HepG2 (cell line): Measurements from ENCODE around the gene DCDC2. TPM values are rescaled to one million over a fixed set of nuclear protein-coding genes. Genes with fewer than 3 reads are reported as not detected.

Experiments
- CEBPG ChIP-seq: IDR thresholded peaks from 2 replicates; pipeline ENCODE4 v1.6.1; 2016
- KDM4B ChIP-seq: sonication (generic); formaldehyde crosslinking; IDR thresholded peaks from 2 replicates; pipeline ENCODE4 v1.4.0; 2020; ENCODE audit warnings: missing genetic modification reagents
- RAD21 ChIP-seq: fragments of 450-650 bp; formaldehyde crosslinking; IDR thresholded peaks from 2 replicates; pipeline ENCODE4 v1.5.0; 2020; ENCODE audit warnings: mild to moderate bottlenecking
- REXO4 ChIP-seq: sonication (generic); formaldehyde crosslinking; IDR thresholded peaks from 2 replicates; pipeline ENCODE4 v1.8.0; 2022; ENCODE audit warnings: missing genetic modification reagents, mild to moderate bottlenecking, borderline replicate concordance
- SALL2 ChIP-seq: sonication (generic); formaldehyde crosslinking; IDR thresholded peaks from 2 replicates; pipeline ENCODE4 v1.8.1; 2023; ENCODE audit warnings: mild to moderate bottlenecking, missing genetic modification reagents, inconsistent platforms
- TEAD3 ChIP-seq: optimal IDR thresholded peaks from 2 replicates; pipeline ENCODE3; 2016; ENCODE audit warnings: borderline replicate concordance
- U2AF1 ChIP-seq: fragments of 200-400 bp; formaldehyde crosslinking; optimal IDR thresholded peaks from 2 replicates; pipeline ENCODE3; 2017; ENCODE audit warnings: mild to moderate bottlenecking, low read depth, low read length
- ZFP37 ChIP-seq: sonication (generic); formaldehyde crosslinking; IDR thresholded peaks from 2 replicates; pipeline ENCODE4 v1.4.0; 2020; ENCODE audit warnings: missing genetic modification reagents, borderline replicate concordance
- ZNF296 ChIP-seq: sonication (generic); formaldehyde crosslinking; conservative IDR thresholded peaks from 2 replicates; pipeline ENCODE4 v1.5.0; 2020; ENCODE audit warnings: mild to moderate bottlenecking, missing genetic modification reagents
- ZNF44 ChIP-seq: sonication (generic); formaldehyde crosslinking; IDR thresholded peaks from 2 replicates; pipeline ENCODE4 v1.5.1; 2020; ENCODE audit warnings: mild to moderate bottlenecking, missing genetic modification reagents
- ZNF577 ChIP-seq: sonication (generic); formaldehyde crosslinking; IDR thresholded peaks from 2 replicates; pipeline ENCODE4 v1.4.0; 2020; ENCODE audit warnings: mild to moderate bottlenecking, low read depth, missing genetic modification reagents, borderline replicate concordance
- ZNF746 ChIP-seq: sonication (generic); formaldehyde crosslinking; IDR thresholded peaks from 2 replicates; pipeline ENCODE4 v1.8.0; 2022; ENCODE audit warnings: mild to moderate bottlenecking, missing genetic modification reagents
- ZNF75D ChIP-seq: sonication (generic); formaldehyde crosslinking; IDR thresholded peaks from 2 replicates; pipeline ENCODE4 v1.8.1; 2023; ENCODE audit warnings: missing genetic modification reagents, mild to moderate bottlenecking, borderline replicate concordance
- ZNF891 ChIP-seq: sonication (generic); formaldehyde crosslinking; IDR thresholded peaks from 2 replicates; pipeline ENCODE4 v1.5.0; 2020; ENCODE audit warnings: mild to moderate bottlenecking, missing genetic modification reagents
- ZSCAN25 ChIP-seq: sonication (generic); formaldehyde crosslinking; IDR thresholded peaks from 2 replicates; pipeline ENCODE4 v1.8.0; 2022; ENCODE audit warnings: mild to moderate bottlenecking, missing genetic modification reagents
- polyA plus RNA-seq, 8 experiments: library from polyadenylated mRNA; depleted of rRNA in 3 of 8; stranded (reverse) in 7 of 8; unstranded in 1 of 8; fragments of >200 nt; fragmentation: Illumina TruSeq in 4 of 8; extraction: Trizol in 4 of 8; gene quantifications; 2 replicates each; pipeline versions ENCODE4 v1.2.1 to v1.2.3, GENCODE V29; 2011 to 2016; ENCODE audit warnings: low read depth in 4 of 8, missing spikeins in 1 of 8, mixed read lengths in 1 of 8; ENCODE audit not compliant: insufficient read depth in 1 of 8
- total RNA-seq, 5 experiments: library from RNA; depleted of rRNA; stranded (reverse); fragments of >200 nt; fragmentation: Illumina TruSeq; extraction: Trizol; gene quantifications; 2 replicates each; pipeline ENCODE4 v1.2.3, GENCODE V29; 2016; ENCODE audit warnings: low read depth in 1 of 5
- TF ChIP-seq, protein P1 (sequence below): IDR thresholded peaks from 2 replicates; pipeline ENCODE4 v1.6.1; 2012; ENCODE audit warnings: inconsistent platforms
- TF ChIP-seq, protein P2 (sequence below): sonication (generic); formaldehyde crosslinking; IDR thresholded peaks from 2 replicates; pipeline ENCODE4 v1.5.1; 2020; ENCODE audit warnings: missing genetic modification reagents, mild to moderate bottlenecking, borderline replicate concordance
- TF ChIP-seq, protein P3 (sequence below): sonication (generic); formaldehyde crosslinking; IDR thresholded peaks from 2 replicates; pipeline ENCODE4 v1.5.1; 2020; ENCODE audit warnings: mild to moderate bottlenecking, missing genetic modification reagents
- TF ChIP-seq, protein P4 (sequence below), 2 experiments: sonication (generic) in 1 of 2; formaldehyde crosslinking in 1 of 2; IDR thresholded peaks; 2 replicates each; pipeline versions ENCODE4 v1.5.1 to v1.6.1; 2011 to 2020; ENCODE audit warnings: borderline replicate concordance in 1 of 2, low read depth in 1 of 2, low read length in 1 of 2, mild to moderate bottlenecking in 1 of 2, missing genetic modification reagents in 1 of 2, moderate library complexity in 1 of 2
- TF ChIP-seq, protein P5 (sequence below): sonication (generic); formaldehyde crosslinking; IDR thresholded peaks from 2 replicates; pipeline ENCODE4 v1.5.1; 2020; ENCODE audit warnings: missing genetic modification reagents, mild to moderate bottlenecking, borderline replicate concordance

DCDC2 gene
- total and polyA plus RNA-seq, 2 of the 13 experiments (the other 11 are each of a cell fraction or from before 2014, with no cell fraction given): 9.0 to 36.2 TPM

DNA sequence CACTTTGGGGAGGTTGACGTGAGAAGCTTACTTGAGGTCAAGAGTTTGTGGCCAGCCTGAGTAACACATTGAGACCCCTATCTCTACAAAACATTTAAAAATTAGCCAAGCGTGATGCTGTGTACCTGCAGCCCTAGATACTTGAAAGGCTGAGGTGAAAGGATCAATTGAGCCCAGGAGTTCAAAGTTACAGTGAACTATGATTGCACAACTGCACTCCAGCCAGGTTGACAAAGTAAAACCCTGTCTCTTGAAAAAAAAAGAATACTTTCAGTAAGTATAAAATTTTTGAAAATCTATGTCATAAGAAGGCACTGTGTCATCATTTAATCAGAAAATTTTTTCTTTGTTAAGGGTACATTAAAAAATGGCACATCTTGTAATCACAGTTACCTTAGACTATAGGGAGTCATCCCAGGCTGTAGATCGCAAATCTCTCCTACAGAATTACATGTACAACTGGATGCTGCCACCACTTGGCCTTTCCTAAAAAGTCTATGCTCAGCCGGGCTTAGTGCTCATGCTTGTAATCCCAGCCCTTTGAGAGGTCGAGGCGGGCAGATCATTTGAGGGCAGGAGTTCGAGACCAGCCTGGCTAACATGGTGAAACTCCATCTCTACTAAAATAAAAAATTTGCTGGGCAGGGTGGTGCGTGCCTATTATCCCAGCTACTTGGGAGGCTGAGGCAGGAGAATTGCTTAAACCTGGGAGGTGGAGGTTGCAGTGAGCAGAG lies 27.8 kb upstream of the DCDC2 start (continued):
- TF ChIP-seq, protein P1, sequence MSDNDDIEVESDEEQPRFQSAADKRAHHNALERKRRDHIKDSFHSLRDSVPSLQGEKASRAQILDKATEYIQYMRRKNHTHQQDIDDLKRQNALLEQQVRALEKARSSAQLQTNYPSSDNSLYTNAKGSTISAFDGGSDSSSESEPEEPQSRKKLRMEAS: peak; percentile 66
- peak; percentile 30; the same call in 1 of the 2 replicates for TF ChIP-seq ZSCAN25 (CRISPR knock-in tag)
- TF ChIP-seq, protein P2, sequence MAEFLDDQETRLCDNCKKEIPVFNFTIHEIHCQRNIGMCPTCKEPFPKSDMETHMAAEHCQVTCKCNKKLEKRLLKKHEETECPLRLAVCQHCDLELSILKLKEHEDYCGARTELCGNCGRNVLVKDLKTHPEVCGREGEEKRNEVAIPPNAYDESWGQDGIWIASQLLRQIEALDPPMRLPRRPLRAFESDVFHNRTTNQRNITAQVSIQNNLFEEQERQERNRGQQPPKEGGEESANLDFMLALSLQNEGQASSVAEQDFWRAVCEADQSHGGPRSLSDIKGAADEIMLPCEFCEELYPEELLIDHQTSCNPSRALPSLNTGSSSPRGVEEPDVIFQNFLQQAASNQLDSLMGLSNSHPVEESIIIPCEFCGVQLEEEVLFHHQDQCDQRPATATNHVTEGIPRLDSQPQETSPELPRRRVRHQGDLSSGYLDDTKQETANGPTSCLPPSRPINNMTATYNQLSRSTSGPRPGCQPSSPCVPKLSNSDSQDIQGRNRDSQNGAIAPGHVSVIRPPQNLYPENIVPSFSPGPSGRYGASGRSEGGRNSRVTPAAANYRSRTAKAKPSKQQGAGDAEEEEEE (CRISPR knock-in tag): no peak
- TF ChIP-seq U2AF1: no peak
- TF ChIP-seq CEBPG: peak; percentile 99
- no peak for TF ChIP-seq ZFP37
- 0 out of 2 replicates have a peak, but pooled peaks have one; percentile 77 for TF ChIP-seq ZNF577 (CRISPR knock-in tag)
- TF ChIP-seq, protein P3, sequence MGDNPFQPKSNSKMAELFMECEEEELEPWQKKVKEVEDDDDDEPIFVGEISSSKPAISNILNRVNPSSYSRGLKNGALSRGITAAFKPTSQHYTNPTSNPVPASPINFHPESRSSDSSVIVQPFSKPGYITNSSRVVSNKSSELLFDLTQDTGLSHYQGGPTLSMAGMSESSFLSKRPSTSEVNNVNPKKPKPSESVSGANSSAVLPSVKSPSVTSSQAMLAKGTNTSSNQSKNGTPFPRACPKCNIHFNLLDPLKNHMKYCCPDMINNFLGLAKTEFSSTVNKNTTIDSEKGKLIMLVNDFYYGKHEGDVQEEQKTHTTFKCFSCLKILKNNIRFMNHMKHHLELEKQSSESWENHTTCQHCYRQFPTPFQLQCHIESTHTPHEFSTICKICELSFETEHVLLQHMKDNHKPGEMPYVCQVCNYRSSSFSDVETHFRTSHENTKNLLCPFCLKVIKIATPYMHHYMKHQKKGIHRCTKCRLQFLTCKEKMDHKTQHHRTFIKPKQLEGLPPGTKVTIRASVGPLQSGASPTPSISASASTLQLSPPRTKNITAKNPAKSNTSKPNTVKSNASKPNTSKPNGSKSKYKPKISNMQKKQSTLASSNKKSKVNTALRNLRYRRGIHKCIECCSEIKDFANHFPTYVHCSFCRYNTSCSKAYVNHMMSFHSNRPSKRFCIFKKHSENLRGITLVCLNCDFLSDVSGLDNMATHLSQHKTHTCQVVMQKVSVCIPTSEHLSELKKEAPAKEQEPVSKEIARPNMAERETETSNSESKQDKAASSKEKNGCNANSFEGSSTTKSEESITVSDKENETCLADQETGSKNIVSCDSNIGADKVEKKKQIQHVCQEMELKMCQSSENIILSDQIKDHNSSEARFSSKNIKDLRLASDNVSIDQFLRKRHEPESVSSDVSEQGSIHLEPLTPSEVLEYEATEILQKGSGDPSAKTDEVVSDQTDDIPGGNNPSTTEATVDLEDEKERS (CRISPR knock-in tag): no peak
- peak; percentile 91 for TF ChIP-seq TEAD3 (CRISPR knock-in tag)
- TF ChIP-seq, protein P4, sequence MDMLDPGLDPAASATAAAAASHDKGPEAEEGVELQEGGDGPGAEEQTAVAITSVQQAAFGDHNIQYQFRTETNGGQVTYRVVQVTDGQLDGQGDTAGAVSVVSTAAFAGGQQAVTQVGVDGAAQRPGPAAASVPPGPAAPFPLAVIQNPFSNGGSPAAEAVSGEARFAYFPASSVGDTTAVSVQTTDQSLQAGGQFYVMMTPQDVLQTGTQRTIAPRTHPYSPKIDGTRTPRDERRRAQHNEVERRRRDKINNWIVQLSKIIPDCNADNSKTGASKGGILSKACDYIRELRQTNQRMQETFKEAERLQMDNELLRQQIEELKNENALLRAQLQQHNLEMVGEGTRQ (IDR thresholded peaks at IDR 0.05; ENCODE audit: low read depth, low read length): no peak
- TF ChIP-seq, protein P4 (CRISPR knock-in tag; IDR thresholded peaks at IDR 0.05; ENCODE audit: borderline replicate concordance): no peak
- TF ChIP-seq REXO4: no peak
- no peak for TF ChIP-seq ZNF75D (CRISPR knock-in tag)
- TF ChIP-seq ZNF891 (CRISPR knock-in tag): no peak
- TF ChIP-seq KDM4B (CRISPR knock-in tag): peak; percentile 92
- peak; percentile 63 for TF ChIP-seq RAD21 (CRISPR knock-in tag)
- TF ChIP-seq, protein P5, sequence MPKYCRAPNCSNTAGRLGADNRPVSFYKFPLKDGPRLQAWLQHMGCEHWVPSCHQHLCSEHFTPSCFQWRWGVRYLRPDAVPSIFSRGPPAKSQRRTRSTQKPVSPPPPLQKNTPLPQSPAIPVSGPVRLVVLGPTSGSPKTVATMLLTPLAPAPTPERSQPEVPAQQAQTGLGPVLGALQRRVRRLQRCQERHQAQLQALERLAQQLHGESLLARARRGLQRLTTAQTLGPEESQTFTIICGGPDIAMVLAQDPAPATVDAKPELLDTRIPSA (CRISPR knock-in tag): no peak
- TF ChIP-seq ZNF296: no peak
- TF ChIP-seq ZNF44 (CRISPR knock-in tag): no peak
- TF ChIP-seq SALL2: no peak
- peak; percentile 43; the same call in 1 of the 2 replicates for TF ChIP-seq ZNF746 (CRISPR knock-in tag)
